ENCODE data around the gene CKS2. TPM values are rescaled to one million over a fixed set of nuclear protein-coding genes. Genes with fewer than 3 reads are reported as not detected.
"Not testable (repeated sequence)": the region's sequence is repeated elsewhere in the genome, so short reads cannot be mapped to it uniquely, and the experiment has no call there.

Gene CKS2
- total RNA-seq, 1 donor: 170 TPM

- DNase-seq (ENCODE audit: low read depth in 2 of 3, low spot score in 2 of 3): peak in 1 of 3 donors; percentile 35
These were observed 1.2 kb upstream of the CKS2 start for GRCh38 chr9:89309608-89310474.

GRCh38 chr9:89311346-89312221 lies 589 bp downstream of the CKS2 start:
- DNase-seq (ENCODE audit: low read depth in 2 of 3, low spot score in 2 of 3): no peak

- DNase-seq (ENCODE audit: low read depth in 2 of 3, low spot score in 2 of 3): peak in 1 of 3 donors; percentile 27
These were observed 1.2 kb downstream of the CKS2 start for GRCh38 chr9:89312222-89312571.

GRCh38 chr9:89313842-89314241 lies 2.8 kb downstream of the CKS2 start:
- DNase-seq (ENCODE audit: low read depth in 2 of 3, low spot score in 2 of 3): no peak

- no peak for DNase-seq (ENCODE audit: low read depth in 2 of 3, low spot score in 2 of 3)
These were observed 4.0 kb downstream of the CKS2 start for GRCh38 chr9:89314955-89315354.

GRCh38 chr9:89315482-89315881 lies 4.5 kb downstream of the CKS2 start:
- no peak for DNase-seq (ENCODE audit: low read depth in 2 of 3, low spot score in 2 of 3)

- DNase-seq (ENCODE audit: low read depth in 2 of 3, low spot score in 2 of 3): no peak
These were observed 6.3 kb downstream of the CKS2 start for GRCh38 chr9:89317282-89317681.

GRCh38 chr9:89318123-89319014 lies 7.4 kb downstream of the CKS2 start, which contains the start of gene SECISBP2:
SECISBP2 (plus strand) TSS chr9:89318500; CDS start chr9:89318577, 77 bp downstream.
- peak; percentile 92 to 96 (median 96) for DNase-seq (ENCODE audit: low read depth in 2 of 3, low spot score in 2 of 3)

GRCh38 chr9:89319015-89319905 lies 8.3 kb downstream of the CKS2 start:
- DNase-seq (ENCODE audit: low read depth in 2 of 3, low spot score in 2 of 3): no peak

GRCh38 chr9:89323390-89323789 lies 12.4 kb downstream of the CKS2 start:
- DNase-seq (ENCODE audit: low read depth in 2 of 3, low spot score in 2 of 3): no peak

GRCh38 chr9:89325733-89326132 lies 14.7 kb downstream of the CKS2 start:
- DNase-seq (ENCODE audit: low read depth in 2 of 3, low spot score in 2 of 3): no peak

- no peak for DNase-seq (ENCODE audit: low read depth in 2 of 3, low spot score in 2 of 3)
These were observed 17.1 kb downstream of the CKS2 start for GRCh38 chr9:89328064-89328463.

GRCh38 chr9:89329917-89330316 lies 18.9 kb downstream of the CKS2 start:
- DNase-seq (ENCODE audit: low read depth in 2 of 3, low spot score in 2 of 3): no peak

- DNase-seq (ENCODE audit: low read depth in 2 of 3, low spot score in 2 of 3): no peak
These were observed 19.5 kb downstream of the CKS2 start for GRCh38 chr9:89330513-89330912.

- no peak for DNase-seq (ENCODE audit: low read depth in 2 of 3, low spot score in 2 of 3)
These were observed 28.8 kb downstream of the CKS2 start for GRCh38 chr9:89339807-89340206.

GRCh38 chr9:89340332-89340731 lies 29.3 kb downstream of the CKS2 start:
- DNase-seq (ENCODE audit: low read depth in 2 of 3, low spot score in 2 of 3): no peak

- DNase-seq (ENCODE audit: low read depth in 2 of 3, low spot score in 2 of 3): no peak
These were observed 31.2 kb downstream of the CKS2 start for GRCh38 chr9:89342213-89342612.

- DNase-seq (ENCODE audit: low read depth in 2 of 3, low spot score in 2 of 3): no peak
These were observed 32.0 kb downstream of the CKS2 start for GRCh38 chr9:89342948-89343347.

- DNase-seq (ENCODE audit: low read depth in 2 of 3, low spot score in 2 of 3): not testable (repeated sequence)
These were observed 32.8 kb downstream of the CKS2 start for GRCh38 chr9:89343812-89344211.

- no peak for DNase-seq (ENCODE audit: low read depth in 2 of 3, low spot score in 2 of 3)
These were observed 34.5 kb downstream of the CKS2 start for GRCh38 chr9:89345476-89345875.
